ENCODE results near the gene TSR3.

The TSR3 gene

GRCh38 chr16:1312903-1313302 is 38.8 kb downstream of the TSR3 start:
- no peak for DNase-seq (ENCODE audit: low spot score)
- in situ Hi-C loops (cut with MboI; ENCODE audit: low sequenced_read_pairs, unreplicated experiment): loop anchor here (25.0 kb wide), 1 partner anchor 101 kb away; no protein-coding TSS in a partner anchor
- TF ChIP-seq CTCF (IDR thresholded peaks at IDR 0.05; ENCODE audit: borderline replicate concordance, control extremely low read depth, extremely low read depth, insufficient read depth, missing control alignments): no peak

- DNase-seq (ENCODE audit: low spot score): no peak
- in situ Hi-C loops (cut with MboI; ENCODE audit: low sequenced_read_pairs, unreplicated experiment): loop anchor here (25.0 kb wide), 1 partner anchor 100 kb away; no protein-coding TSS in a partner anchor
- TF ChIP-seq CTCF (IDR thresholded peaks at IDR 0.05; ENCODE audit: borderline replicate concordance, control extremely low read depth, extremely low read depth, insufficient read depth, missing control alignments): no peak
These were observed 39.2 kb downstream of the TSR3 start for GRCh38 chr16:1312467-1312816.

- in situ Hi-C loops (cut with MboI; ENCODE audit: low sequenced_read_pairs, unreplicated experiment): loop anchor here (25.0 kb wide), 1 partner anchor 100 kb away; no protein-coding TSS in a partner anchor
- no peak for TF ChIP-seq CTCF (IDR thresholded peaks at IDR 0.05; ENCODE audit: borderline replicate concordance, control extremely low read depth, extremely low read depth, insufficient read depth, missing control alignments)
- DNase-seq (ENCODE audit: low spot score): no peak
These were observed 39.8 kb downstream of the TSR3 start for GRCh38 chr16:1311738-1312466.

- in situ Hi-C loops (cut with MboI; ENCODE audit: low sequenced_read_pairs, unreplicated experiment): loop anchor here (25.0 kb wide), 1 partner anchor 99 kb away; no protein-coding TSS in a partner anchor
- TF ChIP-seq CTCF (IDR thresholded peaks at IDR 0.05; ENCODE audit: borderline replicate concordance, control extremely low read depth, extremely low read depth, insufficient read depth, missing control alignments): no peak
- no peak for DNase-seq (ENCODE audit: low spot score)
These were observed 40.4 kb downstream of the TSR3 start for GRCh38 chr16:1311212-1311737.

- no peak for DNase-seq (ENCODE audit: low spot score)
- in situ Hi-C loops (cut with MboI; ENCODE audit: low sequenced_read_pairs, unreplicated experiment): loop anchor here (25.0 kb wide), 1 partner anchor 99 kb away; no protein-coding TSS in a partner anchor
- TF ChIP-seq CTCF (IDR thresholded peaks at IDR 0.05; ENCODE audit: borderline replicate concordance, control extremely low read depth, extremely low read depth, insufficient read depth, missing control alignments): no peak
These were observed 40.9 kb downstream of the TSR3 start for GRCh38 chr16:1310832-1311200.

GRCh38 chr16:1309888-1310831 is 41.5 kb downstream of the TSR3 start:
- in situ Hi-C loops (cut with MboI; ENCODE audit: low sequenced_read_pairs, unreplicated experiment): loop anchor here (25.0 kb wide), 1 partner anchor 98 kb away; no protein-coding TSS in a partner anchor
- DNase-seq (ENCODE audit: low spot score): no peak
- TF ChIP-seq CTCF (IDR thresholded peaks at IDR 0.05; ENCODE audit: borderline replicate concordance, control extremely low read depth, extremely low read depth, insufficient read depth, missing control alignments): no peak

All from GM13976 (cell line).